Dedifferentiated amniotic fluid mesenchymal stem cell (primary cell): ENCODE data around the gene ATP5MC2.
A peak's percentile ranks its signal among the peaks of the same experiment; 100 is the strongest.
"Not testable (repeated sequence)": the region's sequence is repeated elsewhere in the genome, so short reads cannot be mapped to it uniquely, and the experiment has no call there.

ENCODE experiments used
- DNase-seq: peaks from one replicate; pipeline ENCODE4 v3.0.0-alpha.2; 2016; ENCODE audit errors: extremely low spot score

The ATP5MC2 gene

DNA sequence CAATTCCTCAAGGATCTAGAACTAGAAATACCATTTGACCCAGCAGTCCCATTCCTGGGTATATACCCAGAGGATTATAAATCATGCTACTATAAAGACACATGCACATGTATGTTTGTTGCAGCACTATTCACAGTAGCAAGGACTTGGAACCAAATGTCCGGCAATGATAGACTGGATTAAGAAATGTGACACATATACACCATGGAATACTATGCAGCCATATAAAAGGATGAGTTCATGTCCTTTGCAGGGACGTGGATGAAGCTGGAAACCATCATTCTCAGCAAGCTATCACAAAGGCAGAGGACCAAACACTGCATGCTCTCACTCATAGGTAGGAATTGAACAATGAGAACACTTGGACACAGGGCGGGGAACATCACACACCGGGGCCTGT is 29.6 kb downstream of the ATP5MC2 start:
- not testable (repeated sequence) for DNase-seq

DNA sequence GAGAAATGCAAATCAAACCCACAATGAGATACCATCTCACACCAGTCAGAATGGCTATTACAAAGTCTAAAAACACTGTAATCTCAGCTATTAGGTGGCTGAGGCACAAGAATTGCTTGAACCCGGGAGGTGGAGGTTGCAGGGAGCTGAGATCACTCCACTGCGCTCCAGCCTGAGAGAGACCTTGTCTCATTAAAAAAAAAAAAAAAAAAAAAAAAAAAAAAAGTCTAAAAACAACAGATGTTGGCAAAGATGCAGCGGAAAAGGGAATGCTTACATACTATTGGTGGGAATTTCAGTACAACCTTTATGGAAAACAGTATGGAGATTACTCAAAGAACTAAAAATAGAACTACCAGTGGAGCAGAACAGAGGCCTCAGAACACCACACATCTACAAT is 30.7 kb downstream of the ATP5MC2 start:
- DNase-seq, result peak; percentile 68

DNA sequence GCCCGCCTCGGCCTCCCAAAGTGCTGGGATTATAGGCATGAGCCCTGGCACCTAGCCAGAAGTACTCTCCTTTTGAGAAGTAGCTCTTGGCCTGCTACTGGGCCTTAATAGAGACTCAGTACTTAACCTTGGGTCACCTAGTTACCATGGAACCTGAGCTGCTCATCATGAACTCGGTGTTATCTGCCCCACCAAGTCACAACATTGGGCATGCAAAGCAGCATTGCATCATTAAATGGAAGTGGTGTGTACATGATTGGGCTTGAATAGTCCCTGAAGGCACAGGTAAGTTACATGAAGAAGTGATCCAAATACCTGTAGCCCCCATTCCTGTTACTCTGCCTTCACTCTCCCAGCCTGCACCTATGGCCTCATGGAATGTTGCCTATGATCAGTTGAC is 31.8 kb downstream of the ATP5MC2 start:
- no peak for DNase-seq

DNA sequence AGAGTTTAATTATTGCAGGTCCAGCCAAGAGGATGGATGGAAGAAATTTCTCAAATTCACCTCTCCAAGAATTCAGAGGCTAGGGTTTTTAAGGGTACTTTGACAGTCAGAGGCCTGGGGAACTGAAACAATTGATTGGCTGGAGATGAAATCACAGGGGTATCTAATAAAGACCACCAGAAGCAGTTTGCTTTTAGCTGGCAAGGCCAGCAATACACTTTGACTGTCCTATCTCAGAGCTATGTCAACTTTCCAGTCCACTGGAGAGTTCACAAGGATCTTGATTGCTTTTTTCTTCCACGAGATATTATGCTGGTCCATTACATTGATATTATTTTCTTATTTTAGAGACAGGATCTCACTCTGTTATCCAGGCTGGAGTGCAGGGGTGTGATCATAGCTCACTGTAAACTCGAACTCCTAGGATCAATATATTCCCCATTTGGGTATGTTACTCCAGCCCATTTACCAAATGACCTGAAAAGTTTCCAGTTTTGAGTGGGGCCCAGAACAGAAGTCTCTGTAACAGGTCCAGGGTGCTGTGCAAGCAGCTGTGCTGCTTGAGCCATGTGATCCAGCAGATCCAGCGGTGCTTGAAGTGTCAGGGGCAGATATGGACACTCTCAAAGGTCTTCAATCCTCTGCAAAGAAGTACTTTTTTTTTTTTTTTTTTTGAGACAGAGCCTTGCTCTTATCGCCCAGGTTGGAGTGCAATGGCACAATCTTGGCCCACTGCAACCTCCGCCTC is 32.5 kb downstream of the ATP5MC2 start:
- DNase-seq, result no peak

DNA sequence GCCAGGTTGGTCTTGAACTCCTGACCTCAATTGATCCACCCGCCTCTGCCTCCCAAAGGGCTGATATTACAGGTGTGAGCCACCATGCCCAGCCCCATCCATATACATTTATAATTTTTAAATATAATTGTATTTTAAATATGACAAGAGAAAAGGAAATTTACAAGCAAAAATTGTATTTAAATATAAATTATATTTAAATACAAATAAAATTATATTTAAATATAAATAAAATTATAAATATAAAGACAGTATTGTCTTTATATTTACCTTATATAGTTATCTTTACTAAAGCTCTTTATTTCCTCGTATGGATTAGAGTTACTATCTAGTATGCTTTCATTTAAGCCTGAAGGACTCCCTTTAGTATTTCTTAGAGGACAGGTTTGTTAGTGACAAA is 37.8 kb downstream of the ATP5MC2 start:
- DNase-seq, result no peak

DNA sequence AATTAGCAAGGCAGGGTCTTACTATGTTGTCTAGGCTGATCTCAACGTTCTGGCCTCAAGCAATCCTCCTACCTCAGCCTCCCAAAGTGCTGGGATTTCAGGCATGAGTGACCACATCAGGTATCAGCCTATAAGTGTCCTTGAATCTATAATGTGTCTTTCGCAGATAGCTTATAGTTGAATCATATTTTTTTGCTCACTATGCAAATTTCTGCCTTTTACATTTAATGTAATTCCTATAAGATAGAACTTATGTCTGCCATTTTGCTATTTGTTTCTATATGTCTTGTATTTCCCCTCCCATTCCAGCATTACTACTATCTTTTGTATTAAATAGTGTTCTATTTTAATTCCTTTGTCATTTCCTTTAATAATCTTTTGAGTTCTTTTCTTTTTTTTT is 39.2 kb downstream of the ATP5MC2 start:
- DNase-seq, result no peak

DNA sequence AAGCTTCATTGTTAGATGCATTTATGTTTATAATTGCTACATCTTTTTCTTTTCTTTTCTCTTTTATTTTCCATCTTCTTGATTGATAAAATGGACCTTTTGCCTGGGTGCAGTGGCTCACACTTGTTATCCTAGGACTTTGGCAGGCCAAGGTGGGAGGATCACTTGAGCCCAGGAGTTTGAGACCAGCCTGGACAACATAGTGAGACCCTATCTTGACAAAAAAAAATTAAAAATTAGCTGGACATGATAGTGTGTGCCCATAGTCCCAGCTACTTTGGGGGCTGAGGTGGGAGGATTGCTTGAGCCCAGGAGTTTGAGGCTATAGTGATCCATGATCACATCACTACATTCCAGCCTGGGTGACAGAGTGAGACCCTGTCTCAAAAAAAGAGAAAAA is 40.2 kb downstream of the ATP5MC2 start:
- not testable (repeated sequence) for DNase-seq

DNA sequence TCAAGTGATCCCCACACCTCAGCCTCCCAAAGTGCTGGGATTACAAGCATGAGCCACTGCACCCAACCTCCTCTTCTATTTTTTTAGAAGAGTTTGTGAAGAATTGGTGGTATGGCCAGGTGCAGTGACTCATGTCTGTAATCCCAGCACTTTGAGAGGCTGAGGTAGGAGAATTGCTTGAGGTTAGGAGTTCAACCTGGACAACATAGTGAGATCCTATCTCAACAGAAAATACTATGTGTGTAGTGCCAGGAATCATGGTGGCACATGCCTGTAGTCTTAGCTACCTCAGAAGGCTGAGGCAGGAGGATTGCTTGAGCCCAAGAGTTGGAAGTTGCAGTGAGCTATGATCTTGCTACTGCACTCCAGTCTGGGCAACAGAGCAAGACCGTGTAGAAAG is 44.2 kb downstream of the ATP5MC2 start:
- DNase-seq, result no peak

DNA sequence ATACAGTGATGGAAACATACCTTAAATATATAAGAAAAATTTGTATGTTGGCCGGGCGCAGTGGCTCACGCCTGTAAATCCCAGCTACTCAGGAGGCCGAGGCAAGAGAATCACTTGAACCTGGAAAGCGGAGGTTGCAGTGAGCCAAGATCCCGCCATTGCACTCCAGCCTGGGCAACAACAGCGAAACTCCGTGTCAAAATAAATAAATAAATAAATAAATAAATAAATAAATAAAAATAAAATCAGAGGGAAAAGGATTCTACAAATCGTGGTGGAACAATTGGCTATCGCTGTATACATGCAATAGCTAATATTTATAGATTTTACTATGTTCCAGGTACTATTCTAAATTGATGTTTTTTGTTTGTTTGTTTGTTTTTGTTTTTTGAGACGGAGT is 48.0 kb downstream of the ATP5MC2 start:
- DNase-seq, result no peak

DNA sequence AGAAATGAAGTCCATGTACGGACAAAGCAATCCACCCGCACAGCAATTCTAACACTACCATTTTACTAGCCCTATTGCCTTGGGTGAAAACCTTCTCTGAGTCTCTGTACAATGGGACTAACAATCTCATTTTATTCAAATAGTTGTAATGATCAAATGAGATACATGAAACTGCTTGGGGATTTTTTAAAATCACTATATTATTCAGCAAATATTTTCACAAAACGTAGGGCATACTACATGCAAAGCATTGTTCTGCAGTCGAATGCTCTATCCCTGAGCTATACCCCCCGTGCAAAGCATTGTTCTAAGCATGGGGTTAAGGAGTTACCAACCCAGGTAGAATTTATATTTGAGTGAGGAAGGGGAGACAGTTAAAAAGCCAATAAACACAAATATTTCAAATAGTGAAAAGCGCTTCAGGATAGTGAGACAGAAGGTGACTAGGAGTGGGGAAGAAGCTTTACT is 49.1 kb downstream of the ATP5MC2 start:
- no peak for DNase-seq

DNA sequence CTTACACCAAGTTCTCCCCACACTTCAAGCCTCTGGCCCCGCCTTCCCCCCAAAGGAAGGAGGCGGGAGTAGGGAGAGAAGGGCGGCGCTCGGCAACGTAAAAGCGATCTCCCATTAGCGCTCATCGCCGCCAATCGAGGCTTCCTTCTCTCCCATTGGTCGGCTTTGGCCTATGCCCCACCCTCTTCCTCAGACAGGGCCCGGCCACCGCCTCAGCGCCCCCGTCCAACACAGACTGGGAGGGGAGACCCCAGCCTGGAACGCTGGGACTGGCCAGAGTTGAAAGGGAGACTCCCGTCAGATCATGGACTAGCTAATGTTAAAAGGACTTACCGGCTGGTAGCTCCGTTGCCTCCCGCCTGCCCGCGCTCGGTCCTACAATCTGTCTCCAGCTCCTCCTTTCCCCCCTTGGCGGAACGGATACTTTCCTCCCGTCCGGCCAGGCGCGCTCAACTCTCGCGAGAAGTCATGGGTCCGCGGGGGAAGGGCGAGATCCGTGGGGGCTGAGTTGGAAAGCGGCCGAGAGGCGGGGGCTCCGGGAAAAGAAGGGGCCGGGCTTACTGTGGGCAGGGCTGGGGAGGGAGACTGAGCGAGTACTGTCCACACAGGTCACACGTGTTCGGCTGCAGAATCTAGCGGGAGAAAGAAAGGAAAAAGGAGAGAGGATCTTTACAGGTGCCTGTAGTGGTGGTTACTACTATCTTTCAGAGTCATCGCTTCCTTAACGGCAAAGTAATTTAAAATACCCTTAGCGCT is 49.8 kb downstream of the ATP5MC2 start, which contains the start of gene ATF7:
Gene ATF7 (minus strand): TSS at position 437 of the 756 bp plus-strand sequence. CDS start 25,382 bp downstream, outside the sequence.
- DNase-seq, result peak; percentile 98

DNA sequence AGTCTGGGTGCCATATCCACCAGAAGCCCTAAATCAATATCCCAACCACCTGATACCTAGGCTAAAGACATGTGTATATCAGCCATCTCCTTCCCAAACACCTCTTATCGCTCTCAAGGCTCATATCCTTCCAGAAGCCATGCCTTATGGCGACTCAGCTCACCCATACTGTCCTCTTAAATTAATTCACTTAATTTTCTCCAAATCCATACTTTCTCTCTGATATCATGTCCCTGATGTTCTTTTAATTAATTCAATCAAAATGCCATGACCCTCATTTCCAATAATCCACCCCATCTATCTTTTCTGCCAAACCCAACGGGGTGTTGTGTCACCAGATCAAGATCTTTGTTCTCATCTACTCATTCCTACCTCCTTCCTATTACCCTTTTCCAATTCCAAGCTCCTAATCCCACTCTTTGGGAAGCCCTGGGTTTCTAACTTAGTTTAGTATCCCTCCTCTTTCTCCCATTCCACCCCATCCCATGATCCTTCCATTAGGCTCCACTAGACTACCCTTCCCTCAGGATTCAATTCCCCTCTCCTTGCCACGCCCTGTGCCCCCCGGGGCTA is 50.4 kb downstream of the ATP5MC2 start:
- no peak for DNase-seq

DNA sequence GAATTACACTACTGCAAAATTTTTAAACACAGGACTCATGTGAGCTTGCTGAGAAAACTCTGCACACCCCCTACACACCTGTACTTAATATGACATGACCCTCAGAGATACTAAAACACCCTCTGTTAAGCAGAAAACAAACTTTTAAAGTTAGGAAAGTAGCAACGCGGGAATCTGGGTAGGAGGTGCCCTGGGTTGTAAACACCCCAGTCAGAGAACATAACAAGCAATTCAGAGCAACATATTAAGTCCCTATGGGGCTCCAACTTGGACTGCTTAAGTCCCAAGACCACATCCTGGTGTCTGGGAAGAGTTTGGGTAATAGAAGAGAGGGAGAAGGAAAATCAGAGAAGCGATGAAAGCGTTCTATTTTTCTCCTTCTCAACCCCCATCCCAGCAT is 50.9 kb downstream of the ATP5MC2 start:
- no peak for DNase-seq

DNA sequence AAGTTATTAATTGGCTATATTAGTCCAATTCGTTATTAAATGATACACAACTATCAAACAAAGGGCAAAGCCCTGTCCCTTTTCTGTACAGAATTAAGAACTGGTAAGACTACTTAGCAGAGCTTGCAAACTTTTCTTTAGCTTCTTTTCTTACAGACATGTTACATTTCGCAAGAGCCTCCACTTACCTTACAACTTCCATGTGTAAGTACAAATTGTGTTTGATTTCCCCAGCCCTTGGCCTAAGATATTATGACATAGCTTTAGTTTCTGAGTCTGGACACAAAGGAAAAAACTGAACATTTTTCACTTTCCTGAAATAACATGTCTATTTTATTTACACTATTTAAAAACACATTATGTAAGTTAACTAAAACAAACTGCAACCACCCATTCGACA is 51.4 kb downstream of the ATP5MC2 start:
- no peak for DNase-seq

DNA sequence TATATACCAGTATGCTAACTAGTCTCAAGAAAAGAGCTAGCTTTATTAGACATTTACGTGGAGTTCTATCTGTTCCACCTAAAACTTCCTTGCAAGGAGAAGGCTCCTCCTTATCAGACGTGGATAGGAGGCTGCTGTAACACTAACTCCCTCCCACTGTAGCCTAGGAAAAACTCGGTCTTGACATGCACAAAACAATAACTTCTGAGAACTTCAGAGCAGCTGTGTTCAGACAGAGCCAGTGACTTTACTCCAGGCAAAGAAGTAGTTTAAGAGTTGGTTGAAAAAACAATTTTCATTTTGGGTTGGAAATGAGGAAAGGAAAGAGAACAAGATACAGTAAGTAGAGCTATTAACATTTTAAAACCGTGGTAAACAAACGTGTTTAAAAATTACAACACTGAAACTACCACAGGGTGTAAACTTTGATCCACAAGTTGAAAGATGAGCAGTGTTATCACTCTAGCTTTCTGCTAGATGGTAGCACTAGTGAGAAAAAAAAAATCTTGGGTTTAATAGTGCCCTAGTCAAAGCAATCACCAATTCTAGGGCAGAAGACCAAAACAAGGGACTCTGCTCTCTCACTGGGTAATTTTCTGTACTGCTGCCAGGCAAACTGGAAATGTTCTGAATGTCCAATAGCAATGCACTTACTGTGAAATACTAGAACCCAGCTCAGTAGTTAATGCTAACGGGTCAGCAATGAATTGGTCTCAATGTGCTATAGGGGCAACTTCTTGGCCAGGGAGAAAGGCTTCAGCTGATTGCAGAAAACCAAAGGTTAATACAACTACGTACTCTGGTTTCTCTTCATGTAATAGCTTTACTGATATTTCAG is 52.1 kb downstream of the ATP5MC2 start:
- peak; percentile 25 for DNase-seq

DNA sequence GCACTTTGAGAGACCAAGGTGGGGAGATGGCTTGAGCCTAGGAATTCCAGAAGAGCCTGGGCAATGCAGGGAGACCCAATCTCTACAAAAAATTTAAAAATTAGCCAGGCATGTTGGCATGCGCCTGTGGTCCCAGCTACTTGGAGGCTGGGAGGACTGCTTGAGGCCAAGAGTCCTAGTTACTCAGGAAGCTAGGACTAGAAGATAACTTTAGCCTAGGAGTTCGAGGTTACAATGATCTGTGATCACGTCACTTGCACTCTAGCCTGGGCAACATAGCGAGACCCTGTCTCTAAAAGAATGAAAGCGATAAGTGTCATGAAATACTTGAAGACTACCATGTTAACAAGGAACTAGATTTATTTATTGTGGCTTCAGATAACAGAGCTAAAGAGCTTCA is 53.2 kb downstream of the ATP5MC2 start:
- DNase-seq, result no peak

DNA sequence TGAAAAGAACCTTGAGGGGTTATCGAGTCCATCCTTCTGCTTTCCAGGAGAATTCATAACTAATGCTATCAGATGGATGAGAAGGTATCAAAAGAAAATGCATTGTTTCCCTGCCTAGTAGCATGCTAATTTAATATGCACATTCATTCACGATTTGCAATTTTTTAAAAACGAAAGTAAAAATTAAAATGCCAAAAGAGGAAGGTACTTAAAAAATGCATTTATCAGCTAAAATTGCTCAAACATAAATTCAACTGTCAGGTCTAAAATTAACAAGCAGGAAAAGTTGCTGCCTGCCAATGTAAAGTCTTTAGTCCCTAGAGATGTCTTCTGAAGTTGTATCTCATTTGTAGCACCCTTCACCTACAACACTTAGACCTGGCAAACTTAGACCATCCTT is 57.6 kb downstream of the ATP5MC2 start:
- no peak for DNase-seq

DNA sequence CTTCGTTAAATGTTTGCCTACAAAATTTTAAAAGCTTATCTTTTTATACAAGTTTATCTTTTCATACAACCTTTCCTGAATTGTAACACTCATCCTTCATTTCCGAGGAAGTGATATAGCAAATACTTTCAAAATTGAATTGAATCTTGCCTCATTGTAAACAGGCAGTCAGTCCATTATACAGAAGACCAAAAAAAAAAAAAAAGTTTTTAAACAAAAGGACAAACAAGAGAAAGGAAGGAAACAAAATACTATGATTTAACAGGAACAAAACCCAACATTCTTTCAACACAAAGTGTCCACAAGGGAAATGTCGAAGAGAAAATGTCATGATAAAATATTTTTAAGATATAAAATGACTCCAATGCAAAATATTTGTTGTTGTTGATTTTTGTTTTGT is 58.2 kb downstream of the ATP5MC2 start:
- no peak for DNase-seq

DNA sequence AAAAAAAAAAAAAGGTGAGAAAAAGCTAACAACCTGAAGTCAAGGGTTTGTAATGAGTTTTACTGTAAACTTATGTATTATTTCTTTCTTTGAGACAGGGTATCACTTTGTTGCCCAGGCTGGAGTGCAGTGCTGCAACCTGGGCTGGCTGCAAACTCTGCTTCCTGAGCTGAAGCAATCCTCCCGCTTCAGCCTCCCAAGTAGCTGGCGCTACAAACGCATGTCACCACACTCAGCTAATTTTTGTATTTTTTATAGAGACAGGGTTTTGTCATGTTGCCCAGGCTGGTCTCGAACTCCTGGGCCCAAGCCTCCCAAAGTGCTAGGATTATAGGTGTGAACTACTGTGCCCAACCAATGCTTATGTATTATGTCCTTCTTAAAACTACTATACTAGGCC is 58.9 kb downstream of the ATP5MC2 start:
- no peak for DNase-seq
